ENCODE data around the gene PYDC2. TPM values are rescaled to one million over a fixed set of nuclear protein-coding genes. Genes with fewer than 3 reads are reported as not detected.

PYDC2 gene
- total and polyA plus RNA-seq, 2 of the 8 experiments (the other 6 are each of a cell fraction or from before 2014, with no cell fraction given): not detected

DNA sequence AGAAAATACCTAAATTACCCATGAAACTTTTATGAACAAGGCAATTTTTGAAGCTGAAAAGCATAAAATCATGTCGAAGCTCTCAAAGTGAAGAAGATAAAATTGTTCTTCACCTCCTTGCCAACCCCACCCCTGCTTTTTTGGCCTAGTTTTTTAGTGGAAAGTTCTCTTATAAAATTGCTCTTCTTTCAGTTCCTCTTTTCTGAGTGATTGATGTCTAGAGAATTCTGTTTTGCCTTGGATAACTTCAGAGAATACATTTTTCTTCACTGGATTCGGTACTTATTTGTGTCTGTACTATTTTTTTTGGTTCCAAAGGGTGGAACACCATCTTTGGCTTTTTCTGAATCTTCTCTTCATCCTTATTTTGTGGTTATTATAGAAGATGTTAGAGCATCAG is 25.0 kb upstream of the PYDC2 start:
- Histone ChIP-seq H4K5ac (ENCODE audit: insufficient read length, low read depth, low read length) (no peak overlapping the region), H3K4me3 (ENCODE audit: extremely low read depth in 1 of 4, insufficient read depth in 2 of 4, low read depth in 3 of 4, low read length in 4 of 4) (no peak overlapping the region), H4K8ac (ENCODE audit: extremely low read depth, insufficient read depth, low read length) (no peak overlapping the region), H2BK120ac (replicated peaks; ENCODE audit: low read depth, low read length) (no peak overlapping the region), H2AFZ (ENCODE audit: low read length) (no peak overlapping the region), H3K23ac (ENCODE audit: insufficient read length) (no peak overlapping the region), H3K9ac (replicated peaks in 1 of 4; ENCODE audit: extremely low read depth in 1 of 4, low read depth in 3 of 4, low read length in 3 of 4) (no peak overlapping the region), H4K20me1 (replicated peaks in 1 of 2; ENCODE audit: control insufficient read depth in 1 of 2, insufficient read depth in 2 of 2, low read length in 2 of 2) (no peaks in the 10 kb centered on the region), H4K91ac (replicated peaks; ENCODE audit: insufficient read length, low read length) (no peak overlapping the region), H2AK5ac (ENCODE audit: low read depth, low read length) (no peak overlapping the region), H3K79me1 (ENCODE audit: low read depth, low read length) (no peaks in the 10 kb centered on the region), H3K27ac (ENCODE audit: low read depth, low read length) (no peak overlapping the region), H2BK20ac (ENCODE audit: low read length) (no peak overlapping the region), H3K4me1 (replicated peaks in 1 of 4; ENCODE audit: control insufficient read depth in 3 of 4, insufficient read depth in 4 of 4, low read length in 3 of 4) (no peaks in the 10 kb centered on the region), H3K79me2 (ENCODE audit: control insufficient read depth in 1 of 2, insufficient read depth in 2 of 2, low read length in 2 of 2) (no peaks in the 10 kb centered on the region), H3K27me3 (replicated peaks in 1 of 4; ENCODE audit: control insufficient read depth in 3 of 4, extremely low read depth in 1 of 4, insufficient read depth in 3 of 4, low read length in 3 of 4) (no peaks in the 10 kb centered on the region), H2BK15ac (ENCODE audit: low read length) (no peak overlapping the region), H3K36me3 (ENCODE audit: control insufficient read depth in 2 of 4, insufficient read depth in 4 of 4, low read length in 3 of 4) (no peaks in the 10 kb centered on the region), H3K18ac (ENCODE audit: extremely low read depth, low read length) (no peak overlapping the region), H3K56ac (replicated peaks; ENCODE audit: insufficient read length, low read depth, low read length) (no peak overlapping the region), H3K23me2 (ENCODE audit: low read depth, low read length) (no peaks in the 10 kb centered on the region; the same call in 1 of the 2 replicates), H3K14ac (ENCODE audit: insufficient read length) (no peak overlapping the region), H2BK12ac (ENCODE audit: low read depth, low read length) (no peak overlapping the region), H3K9me3 (ENCODE audit: insufficient read depth in 2 of 2, low read depth in 1 of 2, low read length in 1 of 2) (peaks cover 0 to 3% of the 10 kb centered on the region in 2 experiments; a peak in 1 of 4 replicates), H3K4ac (replicated peaks; ENCODE audit: insufficient read length, low read depth, low read length) (no peak overlapping the region), H2BK5ac (ENCODE audit: low read depth, low read length) (no peak overlapping the region), H3K4me2 (ENCODE audit: insufficient read depth in 1 of 2, low read depth in 2 of 2, low read length in 2 of 2) (no peak overlapping the region)
- WGBS, 2 experiments (ENCODE audit: extremely low coverage in 1 of 2, insufficient coverage in 1 of 2, insufficient read length in 1 of 2, insufficient replicate concordance in 2 of 2, low coverage in 1 of 2, low lambda C conversion rate in 2 of 2, missing lambda C conversion rate in 1 of 2): 90% methylated on average over 2 of the region's 2 CpGs; no CpG with 5 or more reads in 1 of the 2 experiments
- POLR2A ChIA-PET (ENCODE audit: partially characterized antibody): no interaction called here
- no peak for FAIRE-seq
- TF ChIP-seq SUZ12 (IDR thresholded peaks at IDR 0.05; ENCODE audit: low read length) (no peak), SAP30 (IDR thresholded peaks at IDR 0.05; ENCODE audit: insufficient read depth, insufficient replicate concordance, low read length) (no peak), CBX8 (IDR thresholded peaks at IDR 0.05; ENCODE audit: borderline replicate concordance, low read depth, low read length) (no peak), HDAC2 (IDR thresholded peaks at IDR 0.05; ENCODE audit: borderline replicate concordance in 1 of 2, low read depth in 2 of 2, low read length in 2 of 2) (no peak), SIN3A (conservative IDR thresholded peaks at IDR 0.05 in 1 of 2, IDR thresholded peaks at IDR 0.05 in 1 of 2; ENCODE audit: low read depth in 1 of 2, low read length in 2 of 2) (no peak)
- TF ChIP-seq, protein P1, sequence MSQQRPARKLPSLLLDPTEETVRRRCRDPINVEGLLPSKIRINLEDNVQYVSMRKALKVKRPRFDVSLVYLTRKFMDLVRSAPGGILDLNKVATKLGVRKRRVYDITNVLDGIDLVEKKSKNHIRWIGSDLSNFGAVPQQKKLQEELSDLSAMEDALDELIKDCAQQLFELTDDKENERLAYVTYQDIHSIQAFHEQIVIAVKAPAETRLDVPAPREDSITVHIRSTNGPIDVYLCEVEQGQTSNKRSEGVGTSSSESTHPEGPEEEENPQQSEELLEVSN (IDR thresholded peaks at IDR 0.05): no peak
- CTCF ChIA-PET (ENCODE audit: partially characterized antibody): interaction anchor here (1.4 kb wide), 1 partner anchor 10 kb away, joined by 4 read pairs; no protein-coding TSS in a partner anchor
- no peak for DNase-seq (ENCODE audit: low read depth in 1 of 2, low spot score in 2 of 2)

Measured in H1 (cell line).